Measurements from ENCODE around the gene FXYD7.

FXYD7 gene

DNA sequence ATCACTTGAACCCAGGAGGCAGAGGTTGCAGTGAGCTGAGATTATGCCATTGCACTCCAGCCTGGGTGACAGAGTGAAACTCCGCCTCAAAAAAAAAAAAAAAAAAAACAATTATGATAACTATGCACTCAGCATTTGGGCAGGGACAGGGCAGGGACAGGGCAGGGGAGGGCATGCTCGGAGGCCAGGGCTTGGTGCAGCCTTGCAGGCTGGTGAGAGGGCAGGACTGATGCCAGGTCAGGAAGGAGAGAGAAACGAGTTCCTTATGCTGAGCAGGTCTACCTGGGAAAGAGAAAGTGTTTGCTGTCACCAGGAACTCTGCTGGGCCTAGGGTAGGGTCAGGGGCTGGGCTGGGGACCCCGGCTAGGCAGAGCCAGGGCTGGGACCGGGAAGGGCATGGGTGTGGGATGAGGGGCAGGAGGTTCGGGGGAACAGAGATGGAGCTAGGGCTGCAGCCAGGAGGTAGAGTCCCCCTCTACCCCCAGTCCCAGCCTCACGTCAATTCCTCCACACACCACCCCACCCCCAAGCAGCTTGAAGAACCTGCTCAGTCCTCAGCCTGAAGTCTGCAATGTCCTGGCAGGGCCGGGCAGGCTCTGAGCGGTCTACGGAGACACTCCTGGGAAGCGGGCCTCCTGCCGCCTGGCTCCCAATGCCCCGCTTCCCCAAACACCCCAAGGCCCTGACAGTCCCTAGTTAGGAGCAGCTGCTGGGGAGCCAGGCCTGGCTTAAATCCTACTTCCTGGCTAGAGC lies 24.6 kb upstream of the FXYD7 start:
- TF ChIP-seq CTCF (IDR thresholded peaks at IDR 0.05; ENCODE audit: low read depth, low read length): no peak
- no peak overlapping the region for H3K4me3 ChIP-seq (ENCODE audit: low read depth, low read length)

GRCh38 chr19:35119091-35119490 lies 24.0 kb upstream of the FXYD7 start:
- no peak for TF ChIP-seq CTCF (IDR thresholded peaks at IDR 0.05; ENCODE audit: low read depth, low read length)
- no peak overlapping the region for H3K4me3 ChIP-seq (ENCODE audit: low read depth, low read length)

DNA sequence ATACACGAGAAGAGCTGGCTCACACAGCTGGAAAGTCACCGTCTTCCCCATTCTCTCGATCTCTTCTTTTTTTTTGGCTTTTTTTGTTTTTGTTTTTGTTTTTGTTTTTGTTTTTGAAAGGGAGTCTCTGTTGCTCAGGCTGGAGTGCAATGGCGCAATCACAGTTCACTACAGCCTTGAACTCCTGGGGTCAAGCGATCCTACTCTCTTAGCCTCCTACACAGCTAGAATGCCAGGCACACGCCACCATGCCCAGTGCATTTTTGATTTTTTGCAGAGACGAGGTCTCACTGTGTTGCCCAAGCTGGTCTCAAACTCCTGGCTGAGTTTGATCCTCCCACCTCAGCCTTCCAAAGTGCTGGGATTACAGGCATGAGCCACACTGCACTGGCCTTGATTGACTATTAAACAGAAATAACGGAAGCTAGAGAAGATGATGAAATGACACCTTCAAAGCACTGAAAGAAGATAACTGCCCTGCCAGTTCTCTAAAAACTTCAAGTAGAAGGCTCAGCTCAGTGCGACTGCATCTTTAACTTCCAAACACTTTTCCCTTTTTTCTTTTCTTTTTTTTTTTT lies 23.4 kb upstream of the FXYD7 start:
- no peak for TF ChIP-seq CTCF (IDR thresholded peaks at IDR 0.05; ENCODE audit: low read depth, low read length)
- H3K4me3 ChIP-seq (ENCODE audit: low read depth, low read length): no peak overlapping the region

GRCh38 chr19:35120492-35120891 lies 22.6 kb upstream of the FXYD7 start:
- TF ChIP-seq CTCF (IDR thresholded peaks at IDR 0.05; ENCODE audit: low read depth, low read length): no peak
- H3K4me3 ChIP-seq (ENCODE audit: low read depth, low read length): no peak overlapping the region

DNA sequence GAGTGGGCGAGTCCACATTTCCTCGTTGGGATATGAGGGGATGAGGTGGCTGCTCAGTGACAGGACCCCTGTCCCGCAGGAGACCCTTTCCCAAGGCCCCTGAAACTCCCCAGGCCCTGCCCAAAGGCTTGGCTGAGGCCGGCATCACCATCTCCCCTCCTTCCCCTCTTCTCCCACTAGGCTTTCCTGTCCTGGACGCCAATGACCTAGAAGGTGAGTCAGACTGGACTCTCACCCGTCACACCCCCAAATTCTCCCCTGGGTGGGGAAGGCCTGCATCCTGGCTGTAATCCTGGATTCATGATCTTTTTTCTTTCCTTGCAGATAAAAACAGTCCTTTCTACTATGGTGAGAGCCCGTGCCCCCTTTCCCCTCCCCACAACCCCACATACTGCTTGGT lies 22.2 kb upstream of the FXYD7 start:
- H3K4me3 ChIP-seq (ENCODE audit: low read depth, low read length): no peak overlapping the region
- TF ChIP-seq CTCF (IDR thresholded peaks at IDR 0.05; ENCODE audit: low read depth, low read length): no peak

GRCh38 chr19:35122687-35123551 lies 20.1 kb upstream of the FXYD7 start:
- H3K4me3 ChIP-seq (ENCODE audit: low read depth, low read length): no peak overlapping the region
- no peak for TF ChIP-seq CTCF (IDR thresholded peaks at IDR 0.05; ENCODE audit: low read depth, low read length)

- no peak for TF ChIP-seq CTCF (IDR thresholded peaks at IDR 0.05; ENCODE audit: low read depth, low read length)
- H3K4me3 ChIP-seq (ENCODE audit: low read depth, low read length): no peak overlapping the region
Measured at GRCh38 chr19:35123573-35123972, 19.5 kb upstream of the FXYD7 start.

Measured in WI38 (cell line).